ENCODE measurements around the gene GNAO1.

The GNAO1 gene

DNA sequence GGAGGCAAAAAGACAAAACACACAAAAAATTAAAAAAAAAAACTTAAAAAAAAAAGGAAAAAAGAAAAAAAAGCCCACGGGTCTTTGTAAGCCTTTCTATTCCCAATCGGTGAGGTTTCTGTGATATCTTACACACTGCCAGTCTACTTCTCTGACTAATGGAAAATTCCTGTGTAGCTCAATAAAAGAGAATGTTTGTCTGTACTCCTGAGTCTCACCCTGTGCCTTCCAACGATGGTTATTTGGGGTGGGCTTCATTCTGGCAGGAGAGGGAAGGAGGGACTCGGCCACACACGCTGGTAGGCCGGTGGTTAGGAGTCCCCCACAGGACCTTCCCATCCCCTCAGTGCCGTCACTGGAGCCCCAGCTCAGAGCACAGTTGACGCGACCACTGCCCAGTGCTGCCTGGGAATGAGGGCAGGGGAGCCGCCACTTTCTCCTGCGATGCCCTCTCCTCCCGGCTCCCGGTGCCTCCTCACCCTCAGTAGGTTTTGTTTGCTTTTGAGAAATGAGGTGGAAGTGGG lies 166.0 kb downstream of the GNAO1 start:
- no peak for DNase-seq (ENCODE audit: low read depth)
- TF ChIP-seq, protein P1, sequence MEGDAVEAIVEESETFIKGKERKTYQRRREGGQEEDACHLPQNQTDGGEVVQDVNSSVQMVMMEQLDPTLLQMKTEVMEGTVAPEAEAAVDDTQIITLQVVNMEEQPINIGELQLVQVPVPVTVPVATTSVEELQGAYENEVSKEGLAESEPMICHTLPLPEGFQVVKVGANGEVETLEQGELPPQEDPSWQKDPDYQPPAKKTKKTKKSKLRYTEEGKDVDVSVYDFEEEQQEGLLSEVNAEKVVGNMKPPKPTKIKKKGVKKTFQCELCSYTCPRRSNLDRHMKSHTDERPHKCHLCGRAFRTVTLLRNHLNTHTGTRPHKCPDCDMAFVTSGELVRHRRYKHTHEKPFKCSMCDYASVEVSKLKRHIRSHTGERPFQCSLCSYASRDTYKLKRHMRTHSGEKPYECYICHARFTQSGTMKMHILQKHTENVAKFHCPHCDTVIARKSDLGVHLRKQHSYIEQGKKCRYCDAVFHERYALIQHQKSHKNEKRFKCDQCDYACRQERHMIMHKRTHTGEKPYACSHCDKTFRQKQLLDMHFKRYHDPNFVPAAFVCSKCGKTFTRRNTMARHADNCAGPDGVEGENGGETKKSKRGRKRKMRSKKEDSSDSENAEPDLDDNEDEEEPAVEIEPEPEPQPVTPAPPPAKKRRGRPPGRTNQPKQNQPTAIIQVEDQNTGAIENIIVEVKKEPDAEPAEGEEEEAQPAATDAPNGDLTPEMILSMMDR (IDR thresholded peaks at IDR 0.05; ENCODE audit: control insufficient read depth, insufficient read depth, low read depth, low read length, missing control alignments): no peak
- peak overlapping the region; percentile 53 for H3K4me3 ChIP-seq (ENCODE audit: control insufficient read depth, low read depth, low read length)

DNA sequence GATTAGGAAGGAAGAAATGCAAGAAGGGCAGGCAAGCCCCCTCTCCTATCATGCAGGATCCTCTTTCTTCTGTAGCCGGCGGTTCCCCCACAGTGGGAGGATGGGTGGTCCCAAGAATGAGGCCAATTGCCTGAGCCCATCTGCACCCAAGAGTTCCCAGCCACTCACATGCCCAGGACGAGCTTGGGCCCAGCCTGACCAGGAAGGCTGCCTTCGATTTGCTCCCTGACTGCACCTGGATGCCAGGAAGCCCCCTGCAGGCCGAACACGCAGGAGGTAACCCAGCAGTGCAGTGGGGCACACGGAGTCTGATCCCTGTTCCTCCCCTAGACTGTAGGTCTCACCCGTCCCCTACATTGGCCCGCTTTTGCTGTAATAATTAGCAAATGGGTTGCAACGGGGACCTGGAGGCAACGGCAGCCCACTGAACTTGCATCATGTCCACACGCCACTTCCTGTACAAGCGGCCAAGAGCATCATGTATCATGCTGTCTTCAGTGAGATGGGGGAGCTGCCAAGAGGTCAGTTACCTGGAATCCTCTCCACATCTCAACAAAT lies 166.6 kb downstream of the GNAO1 start:
- H3K4me3 ChIP-seq (ENCODE audit: control insufficient read depth, low read depth, low read length): no peak overlapping the region
- no peak for DNase-seq (ENCODE audit: low read depth)
- TF ChIP-seq, protein P1 (IDR thresholded peaks at IDR 0.05; ENCODE audit: control insufficient read depth, insufficient read depth, low read depth, low read length, missing control alignments): no peak

DNA sequence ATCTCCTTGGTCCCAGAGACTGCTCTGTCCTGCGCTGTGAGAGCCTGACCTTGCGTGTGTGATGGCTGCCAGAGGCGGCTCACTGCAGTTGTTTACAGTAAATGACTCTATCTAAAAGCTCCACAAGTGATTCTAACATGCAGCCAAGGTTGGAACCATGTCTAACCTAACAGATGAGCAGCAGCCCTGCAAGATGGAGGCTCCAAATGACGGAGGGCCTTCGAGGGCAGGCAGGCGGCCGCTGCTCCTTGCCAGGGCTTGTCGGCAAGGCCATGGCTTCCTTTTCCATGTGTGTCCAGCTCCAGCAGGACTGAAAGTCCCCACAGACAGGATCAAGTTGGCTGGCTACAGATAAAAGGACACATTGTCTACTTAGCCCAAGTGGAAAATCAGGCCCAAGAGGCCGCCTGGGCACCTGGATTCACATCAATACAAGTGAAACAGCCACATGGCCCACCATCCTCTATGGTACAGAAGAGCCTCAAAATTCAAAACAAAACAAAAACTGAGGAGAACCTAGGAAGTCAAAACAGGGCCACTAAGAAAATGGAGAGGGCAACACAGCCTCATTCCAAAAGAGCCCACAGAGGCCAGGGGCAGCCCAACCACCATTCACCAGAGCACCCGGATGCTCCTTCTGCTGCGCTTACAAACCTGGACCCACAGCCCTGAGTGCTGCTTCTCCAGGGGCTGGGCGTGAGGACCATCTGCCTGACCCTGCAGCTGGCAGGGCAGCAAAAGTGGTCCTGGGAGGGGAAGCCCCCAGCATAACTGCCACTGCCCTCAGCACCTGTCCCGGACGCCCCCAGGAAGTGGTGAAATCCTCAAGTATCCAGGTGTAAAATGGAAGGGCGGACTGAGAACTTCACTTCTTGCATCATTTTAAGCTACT lies 169.1 kb downstream of the GNAO1 start:
- TF ChIP-seq, protein P1 (IDR thresholded peaks at IDR 0.05; ENCODE audit: control insufficient read depth, insufficient read depth, low read depth, low read length, missing control alignments): no peak
- no peak for DNase-seq (ENCODE audit: low read depth)
- no peak overlapping the region for H3K4me3 ChIP-seq (ENCODE audit: control insufficient read depth, low read depth, low read length)

DNA sequence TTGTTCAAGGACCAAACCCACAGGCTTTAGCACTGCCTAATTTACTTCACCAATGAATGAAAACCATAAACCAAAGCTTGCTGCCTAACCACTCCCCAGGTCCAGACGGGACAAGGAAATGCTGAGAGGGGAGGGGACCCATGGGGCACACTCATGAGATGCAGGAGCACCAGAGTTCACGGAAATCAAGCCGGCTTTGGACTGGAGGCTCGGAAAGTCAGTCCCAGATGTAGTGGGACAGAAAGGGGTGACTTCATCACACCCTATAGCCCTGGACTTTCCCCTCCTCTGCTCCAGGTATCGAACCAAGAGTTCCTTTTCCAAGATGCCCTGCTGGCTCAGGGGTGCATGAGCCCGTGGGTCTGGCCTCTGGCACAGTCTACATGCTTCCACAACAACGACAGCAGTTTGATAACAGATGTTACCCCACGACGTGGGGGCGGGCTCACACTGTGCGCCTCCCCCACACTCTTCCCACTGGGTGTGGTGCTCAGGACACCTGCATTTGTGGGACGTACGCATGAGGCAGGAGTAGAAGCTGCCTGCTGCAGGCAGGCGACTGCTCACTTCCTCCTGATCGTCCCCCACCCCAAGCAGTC lies 170.9 kb downstream of the GNAO1 start:
- no peak overlapping the region for H3K4me3 ChIP-seq (ENCODE audit: control insufficient read depth, low read depth, low read length)

DNA sequence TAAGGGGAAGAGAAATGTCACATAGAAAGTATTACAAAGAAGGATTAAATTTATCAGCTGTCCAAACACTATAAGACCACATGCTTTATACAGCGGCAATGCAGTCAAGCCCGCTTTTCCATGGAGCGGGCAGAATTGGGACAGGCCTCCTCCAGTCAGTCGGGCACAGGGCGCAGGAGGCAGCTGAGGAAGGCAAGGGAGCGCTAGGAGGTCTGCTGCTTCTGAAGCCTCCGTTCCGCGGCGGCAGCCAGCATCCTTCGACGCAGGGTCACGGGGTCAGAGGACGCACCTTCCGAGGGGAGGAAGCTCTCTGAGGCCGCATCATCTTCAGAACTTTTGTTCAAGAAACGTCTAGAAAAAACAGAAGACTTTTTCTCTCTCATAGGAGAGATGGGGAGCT lies 171.4 kb downstream of the GNAO1 start:
- no peak overlapping the region for H3K4me3 ChIP-seq (ENCODE audit: control insufficient read depth, low read depth, low read length)
- TF ChIP-seq, protein P1 (IDR thresholded peaks at IDR 0.05; ENCODE audit: control insufficient read depth, insufficient read depth, low read depth, low read length, missing control alignments): no peak
- DNase-seq (ENCODE audit: low read depth): no peak

More for the DNA sequence above, 170.9 kb downstream of the GNAO1 start:
- TF ChIP-seq, protein P1 (IDR thresholded peaks at IDR 0.05; ENCODE audit: control insufficient read depth, insufficient read depth, low read depth, low read length, missing control alignments): no peak
- DNase-seq (ENCODE audit: low read depth): no peak

DNA sequence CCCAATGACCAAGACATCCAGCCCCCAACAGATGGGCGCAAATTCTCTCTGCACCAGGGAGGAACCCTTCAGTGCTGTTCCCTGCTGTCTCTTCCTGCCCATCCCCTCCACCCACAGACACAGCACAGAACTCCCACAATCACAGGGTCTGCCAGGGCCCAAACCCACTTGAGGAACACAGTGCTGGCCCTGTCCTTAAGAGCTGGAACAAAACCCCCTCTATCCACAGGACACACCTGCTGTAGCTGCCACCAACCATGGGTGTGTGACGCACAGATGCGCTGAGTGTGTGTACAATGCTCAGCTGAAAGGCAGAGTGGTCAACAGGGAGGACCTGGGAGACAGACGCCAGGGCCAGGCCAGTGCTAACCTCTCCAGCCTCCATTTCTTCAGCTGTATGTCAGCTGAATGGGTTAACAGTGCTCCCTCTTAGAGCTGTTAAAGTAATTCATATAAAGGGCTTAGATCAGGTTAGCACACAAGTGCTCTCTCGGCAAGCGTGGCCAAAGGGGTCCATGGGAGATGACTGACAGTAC lies 172.0 kb downstream of the GNAO1 start:
- no peak overlapping the region for H3K4me3 ChIP-seq (ENCODE audit: control insufficient read depth, low read depth, low read length)
- no peak for DNase-seq (ENCODE audit: low read depth)

More for the DNA sequence above, 172.0 kb downstream of the GNAO1 start:
- TF ChIP-seq, protein P1 (IDR thresholded peaks at IDR 0.05; ENCODE audit: control insufficient read depth, insufficient read depth, low read depth, low read length, missing control alignments): no peak
